Duodenal mucosa (tissue), 2 donors: Measurements from ENCODE around the gene FGR.
"Not testable (repeated sequence)": the region's sequence is repeated elsewhere in the genome, so short reads cannot be mapped to it uniquely, and the experiment has no call there.

Experiments used
- H3K27ac ChIP-seq: one replicate; pipeline ENCODE4 v1.7.0; 2013; ENCODE audit warnings: low read depth, low read length
- H3K27me3 ChIP-seq, 2 donors: one replicate each; pipeline ENCODE4 v1.7.0; 2013; ENCODE audit warnings: low read length in 2 of 2, control low read depth in 1 of 2; ENCODE audit not compliant: insufficient read depth in 2 of 2, control insufficient read depth in 1 of 2
- H3K36me3 ChIP-seq, 2 donors: one replicate each; pipeline ENCODE4 v1.7.0; 2013; ENCODE audit warnings: low read length in 2 of 2, control low read depth in 1 of 2; ENCODE audit not compliant: insufficient read depth in 2 of 2, control insufficient read depth in 1 of 2
- H3K4me1 ChIP-seq, 2 donors: one replicate each; pipeline ENCODE4 v1.7.0; 2013; ENCODE audit warnings: low read length in 2 of 2, control low read depth in 1 of 2; ENCODE audit not compliant: insufficient read depth in 2 of 2, control insufficient read depth in 1 of 2
- H3K4me3 ChIP-seq, 2 donors: one replicate each; pipeline ENCODE4 v1.7.0; 2013; ENCODE audit warnings: low read length in 2 of 2, low read depth in 1 of 2
- H3K9ac ChIP-seq, 2 donors: one replicate each; pipeline ENCODE4 v1.7.0; 2013; ENCODE audit warnings: low read length in 2 of 2, low read depth in 1 of 2
- H3K9me3 ChIP-seq, 2 donors: one replicate each; pipeline ENCODE4 v1.7.0; 2013; ENCODE audit warnings: low read length in 2 of 2, control low read depth in 1 of 2; ENCODE audit not compliant: control insufficient read depth in 1 of 2

The FGR gene

DNA sequence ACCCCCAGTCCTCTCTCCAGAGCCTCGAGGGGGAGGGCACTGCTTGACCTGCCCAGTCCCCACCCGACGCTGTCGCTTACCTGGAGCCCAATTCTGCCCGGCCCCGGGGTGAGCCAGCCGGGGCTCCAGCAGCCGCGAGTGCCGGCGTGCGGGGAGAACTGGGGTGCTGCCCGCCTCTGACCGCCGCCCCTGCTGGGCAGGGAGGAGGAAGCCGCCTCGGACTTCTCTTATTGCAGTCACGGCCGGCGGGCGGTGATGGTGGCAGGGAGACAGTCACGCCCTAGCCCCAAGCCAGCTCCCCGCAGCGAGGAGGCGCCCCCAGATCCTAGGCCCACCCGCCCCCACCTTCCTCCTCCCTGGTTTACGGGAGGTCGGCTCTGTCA is at the start of gene FGR:
Gene FGR (minus strand): TSS at position 201 of the 383 bp plus-strand sequence. CDS start 11,269 bp downstream, outside the sequence.
- Histone ChIP-seq H3K27ac (no peak within 1 kb of the TSS), H3K4me1 (peaks cover 8 to 36% of the 10 kb centered on the region in 2 donors)

DNA sequence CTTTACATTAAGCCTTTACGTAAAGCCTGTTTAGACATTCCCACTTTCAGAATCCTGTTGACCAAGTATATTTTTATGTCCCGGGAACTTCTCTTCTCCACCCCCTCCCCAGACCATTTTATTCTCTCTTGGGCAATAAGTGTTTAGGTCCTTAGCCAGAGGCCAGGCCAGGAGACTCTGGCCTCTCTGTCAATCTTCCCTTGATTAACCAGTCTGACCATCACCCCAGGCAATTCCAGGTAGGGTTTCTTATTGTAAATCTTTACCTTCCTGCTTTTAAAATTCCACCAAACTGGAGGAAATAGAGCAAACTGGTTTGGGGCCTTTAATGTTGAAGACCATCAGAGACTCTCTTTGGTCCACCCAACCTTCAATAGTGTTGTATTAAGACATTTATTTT is 49.2 kb upstream of the FGR start:
- Histone ChIP-seq H3K4me1 (peaks cover 8 to 9% of the 10 kb centered on the region in 2 donors), H3K36me3 (no peaks in the 10 kb centered on the region), H3K9me3 (peaks cover 5 to 14% of the 10 kb centered on the region in 2 donors), H3K4me3 (no peak overlapping the region), H3K27ac (no peak overlapping the region), H3K9ac (no peak overlapping the region), H3K27me3 (no peaks in the 10 kb centered on the region)

More for the DNA sequence above, at the start of gene FGR:
- peaks cover 21 to 25% of the 10 kb centered on the region in 2 donors for H3K27me3 ChIP-seq
- H3K9ac ChIP-seq = peak within 1 kb of the TSS; percentile 39 to 43
- no peaks in the 10 kb centered on the region for H3K36me3 ChIP-seq
- no peaks in the 10 kb centered on the region for H3K9me3 ChIP-seq
- peak within 1 kb of the TSS; percentile 56 to 58 for H3K4me3 ChIP-seq

DNA sequence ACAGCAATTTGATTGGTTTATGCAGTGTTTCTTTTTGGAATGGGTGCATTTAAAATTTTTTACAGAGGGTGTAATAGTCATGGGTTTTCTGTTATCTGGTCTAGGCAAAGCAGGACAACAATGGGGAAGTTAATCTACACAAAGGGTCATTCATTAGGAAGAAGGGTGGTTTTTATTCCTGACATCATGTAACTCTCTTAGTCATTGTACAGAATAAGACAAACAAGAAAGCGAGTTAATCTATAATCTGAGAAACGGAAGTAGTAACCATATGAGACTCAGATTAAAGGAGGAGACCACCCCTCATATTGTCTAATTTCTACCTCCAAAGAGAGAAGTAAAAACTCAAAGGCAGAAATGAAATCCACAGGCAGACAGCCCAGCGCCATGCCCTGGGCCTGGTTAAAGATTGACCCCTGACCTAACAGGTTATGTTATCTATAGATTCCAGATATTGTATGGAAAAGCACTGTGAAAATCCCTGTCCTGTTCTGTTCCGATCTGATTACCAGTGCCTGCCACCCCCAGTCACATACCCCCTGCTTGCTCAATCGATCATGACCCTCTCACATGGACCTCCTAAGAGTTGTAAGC is 47.5 kb upstream of the FGR start:
- no peak overlapping the region for H3K4me3 ChIP-seq
- H3K27me3 ChIP-seq = no peaks in the 10 kb centered on the region
- no peak overlapping the region for H3K27ac ChIP-seq
- H3K9ac ChIP-seq = no peak overlapping the region
- peaks cover 8 to 9% of the 10 kb centered on the region in 2 donors for H3K4me1 ChIP-seq
- H3K9me3 ChIP-seq = peaks cover 5 to 14% of the 10 kb centered on the region in 2 donors
- H3K36me3 ChIP-seq = no peaks in the 10 kb centered on the region

DNA sequence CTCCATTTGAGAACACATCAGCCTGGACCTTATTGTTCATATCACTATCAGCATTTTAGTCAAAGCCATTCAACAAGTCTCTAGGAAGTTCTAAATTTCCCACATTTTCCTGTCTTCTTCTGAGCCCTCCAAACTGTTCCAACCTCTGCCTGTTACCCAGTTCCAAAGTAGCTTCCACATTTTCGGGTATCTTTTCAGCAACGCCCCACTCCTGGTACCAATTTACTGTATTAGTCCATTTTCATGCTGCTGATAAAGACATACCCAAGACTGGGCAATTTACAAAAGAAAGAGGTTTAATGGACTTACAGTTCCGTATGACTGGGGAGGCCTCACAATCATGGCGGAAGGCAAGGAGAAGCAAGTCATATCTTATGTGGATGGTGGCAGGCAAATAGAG is 46.6 kb upstream of the FGR start:
- H3K27ac ChIP-seq, H3K4me1 ChIP-seq, H3K4me3 ChIP-seq, H3K27me3 ChIP-seq, H3K36me3 ChIP-seq, H3K9ac ChIP-seq: not testable (repeated sequence)
- H3K9me3 ChIP-seq = peaks cover 5 to 14% of the 10 kb centered on the region in 2 donors

DNA sequence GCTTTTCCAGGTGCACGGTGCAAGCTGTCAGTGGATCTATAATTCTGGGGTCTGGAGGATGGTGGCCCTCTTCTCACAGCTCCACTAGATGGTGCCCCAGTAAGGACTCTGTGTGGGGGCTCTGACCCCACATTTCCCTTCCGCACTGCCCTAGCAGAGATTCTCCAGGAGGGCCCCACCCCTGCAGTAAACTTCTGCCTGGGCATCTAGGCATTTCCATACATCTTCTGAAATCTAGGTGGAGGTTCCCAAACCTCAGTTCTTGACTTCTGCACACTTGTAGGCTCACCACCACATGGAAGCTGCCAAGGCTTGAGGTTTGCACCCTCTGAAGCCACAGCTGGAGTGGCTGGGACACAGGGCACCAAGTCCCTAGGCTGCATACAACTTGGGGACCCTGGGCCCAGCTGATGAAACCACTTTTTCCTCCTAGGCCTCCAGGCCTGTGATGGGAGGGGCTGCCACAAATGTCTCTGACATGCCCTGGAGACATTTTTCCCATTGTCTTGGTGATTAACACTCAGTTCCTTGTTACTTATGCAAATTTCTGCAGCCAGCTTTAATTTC is 45.3 kb upstream of the FGR start:
- not testable (repeated sequence) for H3K9ac ChIP-seq

DNA sequence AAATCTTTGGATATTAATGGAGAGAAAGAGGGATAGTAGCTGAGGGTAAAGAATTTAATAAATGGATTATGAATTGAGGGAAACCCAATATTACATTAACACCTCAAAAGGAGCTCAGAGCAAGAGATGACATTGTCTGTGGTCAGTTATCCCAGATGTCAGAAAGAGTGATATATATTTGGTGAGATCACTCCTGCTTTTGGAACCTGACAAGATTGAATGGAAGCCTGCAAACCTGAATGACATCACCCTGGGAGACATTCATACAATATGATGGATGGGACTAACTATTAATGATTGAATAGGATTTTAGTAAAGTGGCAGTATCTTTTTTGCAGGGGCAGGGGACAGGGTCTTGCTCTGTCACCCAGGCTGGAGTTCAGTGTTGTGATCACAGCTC is 43.8 kb upstream of the FGR start:
- H3K36me3 ChIP-seq = no peaks in the 10 kb centered on the region
- no peak overlapping the region for H3K4me3 ChIP-seq
- H3K9ac ChIP-seq = no peak overlapping the region
- H3K9me3 ChIP-seq = peaks cover 5 to 14% of the 10 kb centered on the region in 2 donors
- H3K4me1 ChIP-seq = no peaks in the 10 kb centered on the region
- no peaks in the 10 kb centered on the region for H3K27me3 ChIP-seq
- H3K27ac ChIP-seq = no peak overlapping the region

More for the DNA sequence above, 45.3 kb upstream of the FGR start:
- not testable (repeated sequence) for H3K4me1 ChIP-seq, H3K27me3 ChIP-seq, H3K27ac ChIP-seq, H3K36me3 ChIP-seq, H3K4me3 ChIP-seq
- H3K9me3 ChIP-seq = peaks cover 5 to 14% of the 10 kb centered on the region in 2 donors

DNA sequence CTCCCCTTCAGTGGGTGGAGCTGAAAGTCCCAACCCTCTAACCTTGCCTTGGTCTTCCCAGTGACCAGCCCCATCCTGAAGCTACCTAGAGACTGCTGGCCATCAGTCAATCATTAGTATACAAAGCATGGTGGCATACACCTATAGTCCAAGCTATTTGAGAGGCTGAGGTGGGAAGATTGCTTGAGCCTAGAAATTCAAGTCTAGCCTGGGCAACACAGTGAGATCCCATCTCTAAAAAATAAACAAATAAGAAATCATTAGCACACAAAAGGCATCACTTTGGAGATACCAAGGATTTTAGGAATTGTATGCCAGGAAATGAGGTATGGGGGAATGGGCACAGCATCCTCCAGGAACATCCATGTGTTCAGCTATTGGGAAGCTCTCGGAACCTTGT is 41.4 kb upstream of the FGR start:
- H3K27me3 ChIP-seq = no peaks in the 10 kb centered on the region
- H3K36me3 ChIP-seq = no peaks in the 10 kb centered on the region
- H3K9ac ChIP-seq = no peak overlapping the region
- H3K4me3 ChIP-seq = no peak overlapping the region
- H3K27ac ChIP-seq = no peak overlapping the region
- peaks cover 5 to 8% of the 10 kb centered on the region in 2 donors for H3K9me3 ChIP-seq
- H3K4me1 ChIP-seq = peaks cover 13 to 14% of the 10 kb centered on the region in 2 donors

DNA sequence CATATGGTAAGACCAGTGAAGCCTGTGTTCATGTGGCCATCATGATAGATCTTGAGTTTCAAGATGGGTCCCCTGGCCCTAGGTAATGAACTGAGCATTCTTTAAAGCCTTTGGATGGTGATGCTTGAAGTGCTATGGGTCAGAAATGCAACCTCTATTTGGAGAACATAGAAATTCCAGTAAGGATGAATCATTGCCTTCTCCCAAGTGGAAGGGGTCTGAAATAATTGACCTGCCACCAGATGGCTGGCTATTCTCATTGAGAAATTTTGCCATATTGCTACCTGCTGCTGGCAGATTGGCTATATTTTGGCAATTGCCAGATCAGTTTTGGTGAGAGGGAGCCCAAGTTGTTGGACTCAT is 37.7 kb upstream of the FGR start:
- H3K36me3 ChIP-seq = no peaks in the 10 kb centered on the region
- H3K27me3 ChIP-seq = no peaks in the 10 kb centered on the region
- peak overlapping the region; percentile 26 to 69 for H3K9ac ChIP-seq
- H3K27ac ChIP-seq = peak overlapping the region; percentile 55
- H3K4me3 ChIP-seq = peak overlapping the region; percentile 74 to 79
- H3K9me3 ChIP-seq = no peaks in the 10 kb centered on the region
- H3K4me1 ChIP-seq = peaks cover 24 to 27% of the 10 kb centered on the region in 2 donors

DNA sequence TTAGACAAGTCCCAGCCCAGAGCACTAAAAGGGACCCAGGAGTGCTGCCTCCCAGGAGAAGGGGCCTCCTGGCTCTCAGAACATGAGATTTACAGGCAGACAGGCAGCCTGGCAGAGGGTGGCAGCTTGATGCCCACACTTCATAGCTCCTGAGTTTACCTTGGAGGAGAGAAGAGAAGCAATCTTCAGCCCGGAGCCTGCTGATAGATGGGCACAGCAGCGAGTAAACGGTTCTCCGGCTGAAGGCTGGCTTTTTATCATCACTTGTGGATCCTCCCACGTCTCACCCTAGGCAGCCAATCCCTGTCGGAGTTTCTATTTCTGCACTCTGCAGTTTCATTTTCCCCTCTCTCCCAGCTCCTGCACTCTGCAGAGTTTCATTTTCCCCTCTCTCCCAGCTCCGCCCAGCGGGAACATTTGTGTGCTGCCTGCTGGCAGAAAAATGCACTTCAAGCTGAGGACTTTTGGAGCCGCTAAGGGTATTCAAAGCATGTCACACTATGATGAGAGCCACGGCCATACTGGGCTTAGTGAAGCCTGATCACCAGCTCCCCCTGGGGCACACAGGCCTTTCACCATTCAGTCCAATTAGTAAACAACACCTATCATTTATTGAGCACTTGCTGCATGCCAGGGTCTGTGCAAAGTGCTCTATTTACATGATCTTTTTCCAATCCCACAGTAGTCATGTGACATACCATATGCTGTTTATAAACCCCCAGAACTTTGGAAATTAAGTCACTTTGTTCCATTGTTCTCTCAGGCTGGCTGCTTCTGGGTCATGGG is 37.2 kb upstream of the FGR start, which contains the start of gene IFI6:
Gene IFI6 (minus strand): TSS at position 229 of the 786 bp plus-strand sequence. CDS start 2,878 bp downstream, outside the sequence.
- Histone ChIP-seq H3K9ac (peak within 1 kb of the TSS; percentile 60 to 77), H3K9me3 (no peaks in the 10 kb centered on the region), H3K27me3 (no peaks in the 10 kb centered on the region), H3K27ac (peak within 1 kb of the TSS; percentile 55), H3K36me3 (no peaks in the 10 kb centered on the region), H3K4me1 (peaks cover 24 to 27% of the 10 kb centered on the region in 2 donors), H3K4me3 (peak within 1 kb of the TSS; percentile 74 to 79)

DNA sequence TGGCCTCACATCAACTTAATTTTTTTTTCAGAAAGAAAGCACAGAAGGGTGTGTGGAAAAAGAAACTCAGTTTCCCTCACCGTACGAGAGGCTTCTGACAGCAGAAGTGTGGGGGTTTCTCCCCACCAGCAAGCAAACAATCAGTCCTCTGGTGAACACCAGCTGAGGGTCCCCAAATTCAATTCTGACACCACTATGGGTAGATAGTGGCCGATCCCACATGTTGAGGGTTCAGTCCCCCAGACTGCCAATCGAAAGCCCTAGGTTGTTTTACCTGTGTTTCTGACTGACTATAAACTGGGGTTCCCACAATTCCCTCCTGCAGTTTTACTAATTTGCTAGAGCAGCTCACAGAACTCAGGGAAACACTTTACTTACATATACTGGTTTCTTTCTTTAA is 34.9 kb upstream of the FGR start:
- H3K36me3 ChIP-seq = no peaks in the 10 kb centered on the region
- H3K27me3 ChIP-seq = no peaks in the 10 kb centered on the region
- peaks cover 24 to 27% of the 10 kb centered on the region in 2 donors for H3K4me1 ChIP-seq
- peak overlapping the region in 1 of 2 donors; percentile 30 for H3K9ac ChIP-seq
- no peak overlapping the region for H3K27ac ChIP-seq
- H3K9me3 ChIP-seq = no peaks in the 10 kb centered on the region
- peak overlapping the region in 1 of 2 donors; percentile 63 for H3K4me3 ChIP-seq
